Liver (tissue), 9 donors: ENCODE data around the gene FNBP1L. TPM values are rescaled to one million over a fixed set of nuclear protein-coding genes. Genes with fewer than 3 reads are reported as not detected.

Source experiments
- DNase-seq: peaks from one replicate; pipeline ENCODE4 v3.0.0-alpha.2; 2017; ENCODE audit warnings: low spot score
- H3K27ac ChIP-seq, 2 donors: one replicate each; pipeline ENCODE4 v1.7.0; 2013; ENCODE audit warnings: inconsistent platforms in 2 of 2, low read length in 2 of 2, control low read depth in 1 of 2, low read depth in 1 of 2, mild to moderate bottlenecking in 1 of 2
- H3K27me3 ChIP-seq, 4 donors: one replicate each; pipeline versions ENCODE4 v1.6.1 to v1.7.0; 2013; ENCODE audit warnings: low read length in 3 of 4, inconsistent platforms in 1 of 4, mild to moderate bottlenecking in 1 of 4, moderate library complexity in 1 of 4; ENCODE audit not compliant: control insufficient read depth in 4 of 4, insufficient read depth in 4 of 4
- H3K36me3 ChIP-seq, 4 donors: one replicate each; pipeline versions ENCODE4 v1.6.1 to v1.7.0; 2013; ENCODE audit warnings: low read length in 3 of 4, mild to moderate bottlenecking in 3 of 4, low read depth in 1 of 4, moderate library complexity in 1 of 4; ENCODE audit not compliant: control insufficient read depth in 4 of 4, insufficient read depth in 3 of 4
- H3K4me1 ChIP-seq, 4 donors: one replicate each; pipeline versions ENCODE4 v1.6.1 to v1.7.0; 2013; ENCODE audit warnings: low read length in 3 of 4, mild to moderate bottlenecking in 3 of 4, moderate library complexity in 1 of 4; ENCODE audit not compliant: control insufficient read depth in 4 of 4, insufficient read depth in 4 of 4
- H3K4me3 ChIP-seq, 3 donors: one replicate each; pipeline versions ENCODE4 v1.6.1 to v1.7.0; 2013; ENCODE audit warnings: low read length in 3 of 3, control low read depth in 1 of 3, low read depth in 1 of 3, mild to moderate bottlenecking in 1 of 3
- H3K9ac ChIP-seq, 2 donors: one replicate each; pipeline ENCODE4 v1.7.0; 2013; ENCODE audit warnings: low read length in 2 of 2, mild to moderate bottlenecking in 2 of 2, moderate library complexity in 2 of 2, control low read depth in 1 of 2, low read depth in 1 of 2
- H3K9me3 ChIP-seq, 4 donors: one replicate each; pipeline versions ENCODE4 v1.6.1 to v1.7.0; 2013; ENCODE audit warnings: low read length in 3 of 4; ENCODE audit not compliant: control insufficient read depth in 4 of 4
- ATF3 ChIP-seq: IDR thresholded peaks from 2 replicates; pipeline ENCODE4 v1.6.1; 2016; ENCODE audit warnings: antibody characterized with exemption
- CTCF ChIP-seq: fragments of 150-350 bp; IDR thresholded peaks from 2 replicates; pipeline ENCODE4 v1.5.1; 2017; ENCODE audit warnings: improper control_type of control experiment, low read depth, low read length; ENCODE audit not compliant: missing input control
- EGR1 ChIP-seq, 2 donors: IDR thresholded peaks; 2 replicates each; pipeline ENCODE4 v1.6.1; 2016 to 2018; ENCODE audit warnings: antibody characterized with exemption in 2 of 2, low read depth in 2 of 2
- FOXA1 ChIP-seq: IDR thresholded peaks from 2 replicates; pipeline ENCODE4 v1.6.1; 2016; ENCODE audit warnings: antibody characterized with exemption
- FOXA2 ChIP-seq: IDR thresholded peaks from 2 replicates; pipeline ENCODE4 v1.6.1; 2016; ENCODE audit warnings: antibody characterized with exemption
- GABPA ChIP-seq, 2 donors: IDR thresholded peaks in 1 of 2; conservative IDR thresholded peaks in 1 of 2; 2 replicates each; pipeline ENCODE4 v1.6.1; 2016; ENCODE audit warnings: antibody characterized with exemption in 2 of 2, mild to moderate bottlenecking in 1 of 2, moderate library complexity in 1 of 2
- HNF4A ChIP-seq, 2 donors: conservative IDR thresholded peaks; 2 replicates each; pipeline ENCODE4 v1.6.1; 2016; ENCODE audit warnings: antibody characterized with exemption in 2 of 2, mild to moderate bottlenecking in 2 of 2
- HNF4G ChIP-seq: IDR thresholded peaks from 2 replicates; pipeline ENCODE4 v1.6.1; 2016; ENCODE audit warnings: antibody characterized with exemption
- JUND ChIP-seq, 2 donors: IDR thresholded peaks; 2 replicates each; pipeline ENCODE4 v1.6.1; 2016; ENCODE audit warnings: antibody characterized with exemption in 2 of 2
- NR2F2 ChIP-seq: IDR thresholded peaks from 2 replicates; pipeline ENCODE4 v1.6.1; 2016; ENCODE audit warnings: antibody characterized with exemption
- RAD21 ChIP-seq, 2 donors: IDR thresholded peaks; 2 replicates each; pipeline ENCODE4 v1.6.1; 2016; ENCODE audit warnings: antibody characterized with exemption in 2 of 2, mild to moderate bottlenecking in 2 of 2
- REST ChIP-seq: IDR thresholded peaks from 2 replicates; pipeline ENCODE4 v1.6.1; 2016; ENCODE audit warnings: antibody characterized with exemption, mild to moderate bottlenecking
- RXRA ChIP-seq, 2 donors: IDR thresholded peaks; 2 replicates each; pipeline ENCODE4 v1.6.1; 2017 to 2018; ENCODE audit warnings: antibody characterized with exemption in 2 of 2, mild to moderate bottlenecking in 1 of 2
- SP1 ChIP-seq: IDR thresholded peaks from 2 replicates; pipeline ENCODE4 v1.6.1; 2018; ENCODE audit warnings: antibody characterized with exemption, mild to moderate bottlenecking
- TAF1 ChIP-seq: conservative IDR thresholded peaks from 2 replicates; pipeline ENCODE4 v1.6.1; 2016; ENCODE audit warnings: antibody characterized with exemption, mild to moderate bottlenecking
- YY1 ChIP-seq: IDR thresholded peaks from 2 replicates; pipeline ENCODE4 v1.6.1; 2016; ENCODE audit warnings: antibody characterized with exemption, mild to moderate bottlenecking
- ZBTB33 ChIP-seq: IDR thresholded peaks from 2 replicates; pipeline ENCODE4 v1.6.1; 2016; ENCODE audit warnings: antibody characterized with exemption
- WGBS: extraction: QIAGEN DNeasy Blood & Tissue Kit; methylation state at CpG from one replicate; pipeline ENCODE4 v1.1.7; 2013; 5-methylcytosine and 5-hydroxymethylcytosine counted together
- polyA plus RNA-seq, 2 donors: library from polyadenylated mRNA; stranded (reverse) in 1 of 2; unstranded in 1 of 2; fragments of 200-250 nt in 1 of 2; fragments of >200 nt in 1 of 2; fragmentation: Nextera tagmentation in 1 of 2; extraction: Ambion mirVana in 1 of 2; gene quantifications; one replicate each; pipeline versions ENCODE4 v1.2.1 to v1.2.3, GENCODE V29; 2013 to 2015
- total RNA-seq, 2 donors: library from RNA; depleted of rRNA; stranded (reverse); fragments of >200 nt; gene quantifications; one replicate each; pipeline ENCODE4 v1.2.3, GENCODE V29; 2014
- TF ChIP-seq, protein P1 (sequence below): IDR thresholded peaks from 2 replicates; pipeline ENCODE4 v1.6.1; 2016; ENCODE audit warnings: antibody characterized with exemption
- donor health status: healthy.
- donor health status: healthy.
- donor health status: healthy.
- donor health status: healthy.
- donor health status: healthy.

FNBP1L gene
- total and polyA plus RNA-seq, 4 donors: 5.3 to 13.5 (median 8.9) TPM

DNA sequence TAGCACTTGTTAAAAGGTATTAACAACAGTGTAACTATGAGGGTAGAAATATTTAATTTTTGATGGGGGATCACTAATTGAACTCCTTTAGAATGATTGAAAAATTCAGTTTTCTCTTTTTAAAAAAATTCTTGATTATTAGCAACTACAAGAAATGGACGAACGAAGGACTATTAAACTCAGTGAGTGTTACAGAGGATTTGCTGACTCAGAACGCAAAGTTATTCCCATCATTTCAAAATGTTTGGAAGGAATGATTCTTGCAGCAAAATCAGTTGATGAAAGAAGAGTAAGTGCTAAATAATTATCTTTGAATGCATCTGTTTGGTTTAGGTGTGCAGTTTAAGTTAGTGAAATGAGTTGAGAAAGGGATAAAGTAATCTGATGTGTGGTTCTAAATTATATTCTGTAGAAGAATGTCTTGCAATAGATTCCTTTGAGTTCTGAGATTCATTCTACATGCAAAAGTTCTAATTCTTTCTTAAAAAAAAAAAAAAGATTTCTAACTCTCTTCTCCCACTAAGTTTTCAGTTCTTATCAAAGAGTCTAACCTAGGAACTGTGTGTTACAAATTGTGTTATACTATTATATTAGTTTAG lies 85.0 kb downstream of the FNBP1L start:
- H3K27me3 ChIP-seq: no peaks in the 10 kb centered on the region
- 98% methylated on average over 3 of the region's 3 CpGs for WGBS
- no peak for TF ChIP-seq REST
- TF ChIP-seq YY1: no peak

DNA sequence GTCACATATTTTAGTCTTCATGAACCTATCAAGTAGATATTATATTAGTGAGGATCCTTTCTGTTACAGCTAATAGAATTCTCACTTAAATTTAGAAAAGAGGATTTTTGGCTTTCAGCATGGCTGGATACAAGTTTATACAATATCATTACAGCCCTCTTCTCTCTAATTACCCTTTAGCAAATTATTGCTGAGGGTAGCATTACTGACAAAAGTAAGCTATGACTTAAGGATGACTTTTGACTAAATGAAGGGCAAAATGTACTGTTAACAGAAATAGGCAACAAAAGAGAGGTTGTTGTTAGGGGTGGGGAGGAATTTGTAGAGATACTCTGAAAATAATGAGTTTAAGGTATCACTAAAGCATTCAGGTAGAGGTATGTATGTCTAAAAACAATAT lies 85.8 kb downstream of the FNBP1L start:
- no peak overlapping the region for H3K9ac ChIP-seq
- no peaks in the 10 kb centered on the region for H3K9me3 ChIP-seq
- peaks cover 0 to 13% (median 7%) of the 10 kb centered on the region in 4 donors for H3K4me1 ChIP-seq
- no peak for DNase-seq
- H3K27me3 ChIP-seq: no peaks in the 10 kb centered on the region
- H3K27ac ChIP-seq: no peak overlapping the region
- TF ChIP-seq CTCF: no peak
- TF ChIP-seq ATF3: no peak
- TF ChIP-seq ZBTB33: no peak
- no peak for TF ChIP-seq FOXA2
- TF ChIP-seq, protein P1, sequence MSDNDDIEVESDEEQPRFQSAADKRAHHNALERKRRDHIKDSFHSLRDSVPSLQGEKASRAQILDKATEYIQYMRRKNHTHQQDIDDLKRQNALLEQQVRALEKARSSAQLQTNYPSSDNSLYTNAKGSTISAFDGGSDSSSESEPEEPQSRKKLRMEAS: no peak
- no peak for TF ChIP-seq RXRA (IDR thresholded peaks at IDR 0.05)
- TF ChIP-seq FOXA1: no peak
- TF ChIP-seq REST: no peak
- no peak for TF ChIP-seq JUND (IDR thresholded peaks at IDR 0.05)
- no peak for TF ChIP-seq YY1
- no peak for TF ChIP-seq HNF4G
- TF ChIP-seq NR2F2: no peak
- TF ChIP-seq TAF1: no peak
- TF ChIP-seq EGR1 (IDR thresholded peaks at IDR 0.05; ENCODE audit: low read depth in 2 of 2): no peak
- TF ChIP-seq SP1: no peak
- no peak for TF ChIP-seq RAD21 (IDR thresholded peaks at IDR 0.05)
- TF ChIP-seq GABPA (IDR thresholded peaks at IDR 0.05 in 1 of 2, conservative IDR thresholded peaks at IDR 0.05 in 1 of 2): no peak
- no peak for TF ChIP-seq HNF4A (conservative IDR thresholded peaks at IDR 0.05)
- H3K4me3 ChIP-seq: no peak overlapping the region
- H3K36me3 ChIP-seq: peaks cover 0 to 6% (median 1%) of the 10 kb centered on the region in 4 donors

More for the DNA sequence above, 85.0 kb downstream of the FNBP1L start:
- peaks cover 0 to 13% (median 7%) of the 10 kb centered on the region in 4 donors for H3K4me1 ChIP-seq
- no peak for DNase-seq
- H3K9me3 ChIP-seq: no peaks in the 10 kb centered on the region
- H3K4me3 ChIP-seq: no peak overlapping the region
- no peak overlapping the region for H3K27ac ChIP-seq
- H3K36me3 ChIP-seq: peaks cover 0 to 6% (median 1%) of the 10 kb centered on the region in 4 donors
- no peak overlapping the region for H3K9ac ChIP-seq
